ENCODE data around the gene ELMO1. TPM values are rescaled to one million over a fixed set of nuclear protein-coding genes. Genes with fewer than 3 reads are reported as not detected.
A peak's percentile ranks its signal among the peaks of the same experiment; 100 is the strongest.

The ELMO1 gene
- total and polyA plus RNA-seq, 8 donors, result 3.0 to 20.6 (median 6.6) TPM

GRCh38 chr7:37310327-37311080, 138.2 kb downstream of the ELMO1 start:
- ATAC-seq (peak in 2 of 4 donors; percentile 57 to 60), DNase-seq (no peak), FAIRE-seq (no peak)
- TF ChIP-seq CTCF (IDR thresholded peaks at IDR 0.05), result no peak
- WGBS, 2 donors, result 59 to 79% methylated on average over 3 of the region's 3 CpGs
- Histone ChIP-seq H3K9me3 (no peaks in the 10 kb centered on the region), H3K27ac (no peak overlapping the region), H3K4me1 (no peaks in the 10 kb centered on the region), H3K36me3 (no peaks in the 10 kb centered on the region), H3K4me3 (no peak overlapping the region), H3K27me3 (no peaks in the 10 kb centered on the region)
- intact Hi-C loops (cut with DNase I), result no loop called here

GRCh38 chr7:37309493-37309892, 139.2 kb downstream of the ELMO1 start:
- Histone ChIP-seq H3K27me3 (no peaks in the 10 kb centered on the region), H3K36me3 (no peaks in the 10 kb centered on the region), H3K9me3 (no peaks in the 10 kb centered on the region), H3K27ac (no peak overlapping the region), H3K4me1 (no peaks in the 10 kb centered on the region), H3K4me3 (no peak overlapping the region)
- intact Hi-C loops (cut with DNase I), result no loop called here
- DNase-seq (no peak), ATAC-seq (no peak), FAIRE-seq (no peak)
- 82 to 88% methylated on average over 3 of the region's 3 CpGs for WGBS, 2 donors
- no peak for TF ChIP-seq CTCF (IDR thresholded peaks at IDR 0.05)

DNA sequence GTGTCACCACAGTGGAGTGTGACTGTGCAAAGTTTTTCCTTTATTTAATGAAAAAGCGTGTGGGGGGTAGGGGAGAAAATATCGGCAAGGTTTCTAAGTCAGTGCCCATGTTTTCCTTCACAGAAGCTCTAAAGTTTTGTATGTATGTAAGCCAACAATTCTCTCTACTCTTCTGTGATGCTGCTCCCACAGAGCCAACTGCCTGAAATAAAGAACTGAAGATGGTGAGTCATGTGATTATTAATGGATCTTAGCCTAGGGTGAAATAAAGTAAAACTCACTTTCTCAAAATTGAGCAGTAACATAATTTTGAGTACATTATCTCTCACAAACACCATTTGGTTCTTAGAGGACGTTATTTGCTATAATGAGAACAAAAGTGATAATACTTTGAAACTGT, 143.7 kb downstream of the ELMO1 start:
- Histone ChIP-seq H3K27ac (no peak overlapping the region), H3K9me3 (no peaks in the 10 kb centered on the region), H3K4me1 (no peaks in the 10 kb centered on the region), H3K36me3 (no peaks in the 10 kb centered on the region), H3K27me3 (no peaks in the 10 kb centered on the region), H3K4me3 (no peak overlapping the region)
- intact Hi-C loops (cut with DNase I), result no loop called here
- no peak for TF ChIP-seq CTCF (IDR thresholded peaks at IDR 0.05)
- no peak for ATAC-seq
- FAIRE-seq, result no peak
- WGBS, 2 donors, result 75 to 80% methylated on average over 3 of the region's 3 CpGs
- no peak for DNase-seq

GRCh38 chr7:37297546-37297945, 151.1 kb downstream of the ELMO1 start:
- H3K36me3 ChIP-seq, result no peaks in the 10 kb centered on the region
- ATAC-seq, result no peak
- FAIRE-seq, result no peak
- no peak for DNase-seq
- H3K4me1 ChIP-seq, result no peaks in the 10 kb centered on the region
- H3K4me3 ChIP-seq, result no peak overlapping the region
- no peak for TF ChIP-seq CTCF (IDR thresholded peaks at IDR 0.05)
- intact Hi-C loops (cut with DNase I), result no loop called here
- H3K9me3 ChIP-seq, result no peaks in the 10 kb centered on the region
- H3K27ac ChIP-seq, result no peak overlapping the region
- H3K27me3 ChIP-seq, result no peaks in the 10 kb centered on the region

DNA sequence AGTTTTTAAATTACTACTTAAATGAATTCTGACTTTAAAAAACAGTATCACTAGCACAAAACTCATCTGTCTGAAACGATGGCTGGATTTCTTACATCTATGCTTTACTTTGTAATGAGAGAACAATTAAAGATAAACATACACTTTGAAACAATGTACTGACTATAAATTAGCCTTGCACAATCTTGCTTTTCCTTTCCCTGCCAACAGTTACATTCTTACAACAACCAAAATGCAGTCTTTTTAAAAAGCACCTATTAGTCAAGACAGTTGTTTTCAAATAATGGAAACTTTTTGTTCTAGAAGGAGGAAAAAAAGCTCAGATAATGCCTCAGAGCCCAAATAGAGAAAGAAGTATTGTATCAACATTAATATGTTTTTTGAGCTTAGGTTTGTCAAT, 153.3 kb downstream of the ELMO1 start:
- FAIRE-seq (no peak), ATAC-seq (no peak), DNase-seq (no peak)
- H3K27ac ChIP-seq, result no peak overlapping the region
- H3K27me3 ChIP-seq, result no peaks in the 10 kb centered on the region
- WGBS, 2 donors, result 18 to 21% methylated on average over 1 of the region's 1 CpG
- H3K9me3 ChIP-seq, result no peaks in the 10 kb centered on the region
- no peak for TF ChIP-seq CTCF (IDR thresholded peaks at IDR 0.05)
- no peaks in the 10 kb centered on the region for H3K36me3 ChIP-seq
- no peak overlapping the region for H3K4me3 ChIP-seq
- intact Hi-C loops (cut with DNase I), result no loop called here
- H3K4me1 ChIP-seq, result no peaks in the 10 kb centered on the region

Data from pancreas (tissue), 10 donors.